GM18502 (cell line): ENCODE measurements around the gene PCDHGB2.
"Not testable (repeated sequence)": the region's sequence is repeated elsewhere in the genome, so short reads cannot be mapped to it uniquely, and the experiment has no call there.

Experiments used
- ATAC-seq: cut with Tn5 transposase; IDR thresholded peaks from one replicate; pipeline ENCODE4 v1.9.1; 2021; ENCODE audit warnings: mild to moderate bottlenecking; ENCODE audit not compliant: unreplicated experiment, poor library complexity

The PCDHGB2 gene

DNA sequence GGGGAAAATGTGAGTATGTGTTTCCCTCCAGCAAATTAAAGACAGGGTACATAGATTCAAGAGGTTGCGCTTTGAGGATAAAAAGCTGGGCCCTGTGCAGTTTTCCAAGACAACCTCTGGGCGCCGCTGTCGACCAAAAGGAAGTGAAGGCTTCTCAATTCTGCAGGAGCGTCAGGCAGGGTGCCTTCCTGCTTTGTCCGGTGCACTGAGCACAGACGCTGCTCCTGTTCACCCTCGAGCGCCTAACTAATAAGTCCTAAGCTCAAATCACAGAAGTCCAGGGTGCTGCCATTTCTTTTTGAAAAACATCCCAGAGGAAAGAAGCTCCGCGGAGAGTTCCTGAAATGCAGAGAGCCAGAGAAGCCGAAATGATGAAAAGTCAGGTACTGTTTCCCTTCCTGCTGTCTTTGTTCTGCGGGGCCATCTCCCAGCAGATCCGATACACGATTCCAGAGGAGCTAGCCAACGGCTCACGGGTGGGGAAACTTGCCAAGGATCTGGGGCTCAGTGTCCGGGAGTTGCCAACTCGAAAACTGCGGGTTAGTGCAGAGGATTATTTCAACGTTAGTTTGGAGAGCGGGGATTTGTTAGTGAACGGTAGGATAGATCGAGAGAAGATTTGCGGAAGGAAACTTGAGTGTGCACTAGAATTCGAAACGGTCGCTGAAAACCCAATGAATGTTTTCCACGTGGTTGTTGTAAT is 9.7 kb upstream of the PCDHGB2 start, which contains the start of gene PCDHGB1:
Gene PCDHGB1 (plus strand): TSS at position 183 of the 703 bp plus-strand sequence. CDS start 162 bp downstream, at position 345.
- no peak for ATAC-seq

DNA sequence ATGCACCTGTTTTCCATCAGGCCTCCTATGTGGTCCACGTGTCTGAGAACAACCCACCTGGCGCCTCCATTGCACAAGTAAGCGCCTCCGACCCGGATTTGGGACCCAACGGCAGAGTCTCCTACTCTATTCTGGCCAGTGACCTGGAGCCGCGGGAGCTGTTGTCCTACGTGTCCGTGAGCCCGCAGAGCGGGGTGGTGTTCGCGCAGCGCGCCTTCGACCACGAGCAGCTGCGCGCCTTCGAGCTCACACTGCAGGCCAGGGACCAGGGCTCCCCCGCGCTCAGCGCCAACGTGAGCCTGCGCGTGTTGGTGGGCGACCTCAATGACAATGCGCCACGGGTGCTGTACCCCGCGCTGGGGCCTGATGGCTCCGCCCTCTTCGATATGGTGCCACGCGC is 8.2 kb upstream of the PCDHGB2 start:
- no peak for ATAC-seq

DNA sequence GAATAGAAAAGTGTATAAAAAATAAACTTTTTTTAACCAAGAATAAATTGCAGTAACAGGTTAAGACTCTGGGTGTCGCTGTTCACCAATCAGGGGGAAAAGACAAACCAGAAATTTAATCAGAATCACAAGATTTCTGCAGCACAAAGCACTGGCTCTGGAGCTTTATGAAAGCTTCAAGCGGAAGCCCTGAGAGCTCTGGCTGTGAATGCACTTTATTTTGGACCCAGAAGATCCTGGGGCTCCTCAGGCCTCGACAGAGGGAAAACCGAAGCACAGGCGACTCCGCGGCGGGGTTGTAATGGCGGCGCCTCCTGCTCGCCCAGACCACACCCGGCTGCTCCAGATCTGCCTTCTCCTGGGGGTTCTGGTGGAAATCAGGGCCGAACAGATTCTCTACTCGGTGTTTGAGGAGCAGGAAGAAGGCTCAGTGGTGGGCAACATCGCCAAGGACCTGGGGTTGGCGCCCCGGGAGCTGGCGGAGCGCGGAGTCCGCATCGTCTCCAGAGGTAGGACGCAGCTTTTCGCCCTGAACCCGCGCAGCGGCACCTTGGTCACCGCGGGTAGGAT is 4.8 kb upstream of the PCDHGB2 start, which contains the start of gene PCDHGA4:
Gene PCDHGA4 (plus strand): TSS at position 122 of the 570 bp plus-strand sequence. CDS start 87 bp downstream, at position 209.
- no peak for ATAC-seq

DNA sequence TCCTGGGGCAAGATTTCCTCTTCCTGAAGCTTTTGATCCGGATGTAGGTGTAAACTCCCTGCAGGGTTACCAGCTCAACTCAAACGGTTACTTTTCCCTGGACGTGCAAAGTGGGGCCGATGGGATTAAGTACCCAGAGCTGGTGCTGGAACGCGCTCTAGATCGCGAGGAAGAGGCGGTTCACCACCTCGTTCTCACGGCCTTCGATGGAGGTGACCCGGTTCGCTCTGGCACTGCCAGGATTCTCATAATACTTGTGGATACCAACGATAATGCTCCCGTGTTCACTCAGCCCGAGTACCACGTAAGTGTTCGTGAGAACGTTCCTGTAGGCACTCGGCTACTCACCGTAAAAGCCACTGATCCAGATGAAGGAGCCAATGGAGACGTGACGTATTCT is 4.2 kb upstream of the PCDHGB2 start:
- ATAC-seq, result no peak

DNA sequence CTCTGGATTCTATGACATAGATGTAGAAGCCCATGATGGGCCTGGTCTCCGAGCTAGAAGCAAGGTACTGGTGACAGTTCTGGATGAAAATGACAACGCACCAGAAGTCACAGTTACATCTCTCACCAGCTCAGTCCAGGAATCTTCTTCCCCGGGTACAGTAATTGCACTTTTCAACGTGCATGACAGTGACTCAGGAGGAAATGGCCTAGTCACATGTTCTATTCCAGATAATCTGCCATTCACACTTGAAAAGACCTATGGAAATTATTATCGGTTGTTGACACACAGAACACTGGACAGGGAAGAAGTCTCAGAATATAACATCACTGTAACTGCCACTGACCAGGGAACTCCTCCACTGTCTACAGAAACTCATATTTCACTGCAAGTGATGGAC is 3.7 kb upstream of the PCDHGB2 start:
- ATAC-seq, result no peak

DNA sequence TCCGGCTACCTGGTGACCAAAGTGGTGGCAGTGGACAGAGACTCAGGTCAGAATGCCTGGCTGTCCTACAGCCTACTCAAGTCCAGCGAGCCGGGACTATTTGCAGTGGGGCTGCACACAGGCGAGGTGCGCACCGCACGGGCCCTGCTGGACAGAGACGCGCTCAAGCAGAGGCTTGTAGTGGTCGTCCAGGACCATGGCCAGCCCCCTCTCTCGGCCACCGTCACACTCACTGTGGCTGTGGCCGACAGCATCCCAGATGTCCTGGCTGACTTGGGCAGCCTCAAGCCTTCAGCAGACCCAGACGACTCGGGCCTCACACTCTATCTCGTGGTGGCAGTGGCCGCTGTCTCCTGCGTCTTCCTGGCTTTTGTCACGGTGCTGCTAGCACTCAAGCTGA is 2.8 kb upstream of the PCDHGB2 start:
- no peak for ATAC-seq

DNA sequence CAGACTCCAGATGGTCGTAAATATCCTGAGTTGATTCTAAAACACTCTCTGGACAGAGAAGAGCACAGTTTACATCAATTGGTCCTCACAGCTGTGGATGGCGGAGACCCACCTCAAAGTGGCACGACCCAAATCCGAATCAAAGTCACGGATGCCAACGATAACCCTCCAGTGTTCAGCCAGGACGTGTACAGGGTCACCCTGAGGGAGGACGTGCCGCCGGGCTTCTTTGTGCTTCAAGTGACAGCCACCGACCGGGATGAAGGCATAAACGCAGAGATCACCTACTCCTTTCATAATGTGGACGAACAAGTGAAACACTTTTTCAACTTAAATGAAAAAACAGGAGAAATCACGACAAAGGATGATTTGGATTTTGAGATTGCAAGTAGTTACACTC is 891 bp downstream of the PCDHGB2 start:
- no peak for ATAC-seq

DNA sequence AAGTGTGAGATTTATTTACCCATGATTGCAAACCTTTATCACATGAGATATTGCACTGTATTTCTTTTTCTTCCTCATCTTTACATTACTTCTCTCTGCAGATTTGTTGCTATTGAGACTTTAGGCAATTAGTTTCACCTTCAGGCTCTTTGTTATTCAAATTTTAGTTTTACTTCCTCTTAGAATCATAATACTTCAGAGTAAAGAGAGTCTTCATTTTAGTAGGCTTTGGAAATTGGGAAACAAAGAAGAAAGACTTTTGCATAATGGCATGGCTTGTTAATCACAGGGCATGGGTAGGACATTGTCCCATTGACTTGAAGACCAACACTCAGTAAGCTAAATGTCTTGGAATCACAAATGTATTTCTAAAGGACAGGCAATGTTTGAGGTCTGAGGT is 2.9 kb downstream of the PCDHGB2 start:
- no peak for ATAC-seq

DNA sequence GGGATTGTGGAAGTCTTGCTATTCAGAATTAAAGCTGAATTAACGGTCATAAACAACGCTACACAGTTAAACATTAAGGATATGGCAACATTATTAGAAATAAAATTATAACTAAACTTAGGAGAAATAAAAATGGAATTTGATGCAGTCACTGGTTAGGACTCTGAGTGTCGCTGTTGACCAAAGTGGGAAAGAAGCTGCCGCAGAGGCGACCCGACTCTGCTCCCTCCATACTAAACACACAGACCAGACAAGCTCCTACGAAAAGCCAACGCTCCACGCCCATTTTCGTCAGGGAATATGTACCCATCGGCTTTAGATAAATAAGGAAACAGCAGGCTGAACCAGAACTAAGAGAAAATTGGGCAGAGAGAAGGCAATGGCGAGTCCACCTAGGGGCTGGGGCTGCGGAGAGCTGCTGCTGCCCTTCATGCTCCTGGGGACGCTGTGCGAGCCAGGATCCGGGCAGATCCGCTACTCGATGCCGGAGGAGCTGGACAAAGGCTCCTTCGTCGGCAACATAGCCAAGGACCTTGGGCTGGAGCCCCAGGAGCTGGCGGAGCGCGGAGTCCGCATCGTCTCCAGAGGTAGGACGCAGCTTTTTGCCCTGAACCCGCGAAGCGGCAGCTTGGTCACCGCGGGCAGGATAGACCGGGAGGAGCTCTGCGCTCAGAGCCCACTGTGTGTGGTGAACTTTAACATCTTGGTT is 4.3 kb downstream of the PCDHGB2 start, which contains the start of gene PCDHGA5:
Gene PCDHGA5 (plus strand): TSS at position 211 of the 709 bp plus-strand sequence. CDS start 169 bp downstream, at position 380.
- ATAC-seq, result no peak

DNA sequence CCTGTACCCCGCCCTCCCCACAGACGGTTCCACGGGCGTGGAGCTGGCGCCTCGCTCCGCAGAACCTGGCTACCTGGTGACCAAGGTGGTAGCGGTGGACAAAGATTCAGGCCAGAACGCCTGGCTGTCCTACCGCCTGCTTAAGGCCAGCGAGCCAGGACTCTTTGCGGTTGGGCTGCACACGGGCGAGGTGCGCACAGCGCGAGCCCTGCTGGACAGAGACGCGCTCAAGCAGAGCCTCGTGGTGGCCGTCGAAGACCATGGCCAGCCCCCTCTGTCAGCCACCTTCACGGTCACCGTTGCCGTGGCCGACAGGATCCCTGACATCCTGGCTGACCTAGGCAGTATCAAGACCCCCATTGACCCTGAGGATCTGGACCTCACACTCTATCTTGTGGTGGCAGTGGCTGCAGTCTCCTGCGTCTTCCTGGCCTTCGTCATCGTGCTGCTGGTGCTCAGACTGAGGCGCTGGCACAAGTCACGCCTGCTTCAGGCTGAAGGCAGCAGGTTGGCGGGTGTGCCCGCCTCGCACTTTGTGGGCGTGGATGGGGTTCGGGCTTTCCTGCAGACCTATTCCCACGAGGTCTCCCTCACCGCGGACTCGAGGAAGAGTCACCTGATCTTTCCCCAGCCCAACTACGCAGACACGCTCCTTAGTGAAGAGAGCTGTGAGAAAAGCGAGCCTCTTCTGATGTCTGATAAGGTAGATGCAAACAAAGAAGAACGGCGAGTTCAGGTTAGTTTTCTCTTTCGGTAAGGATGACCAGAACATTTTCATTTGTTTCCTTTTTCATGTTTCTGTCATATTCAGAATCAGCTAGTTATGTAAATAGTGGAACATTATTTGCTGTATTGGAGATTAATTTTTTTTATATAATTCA is 6.5 kb downstream of the PCDHGB2 start:
- no peak for ATAC-seq

DNA sequence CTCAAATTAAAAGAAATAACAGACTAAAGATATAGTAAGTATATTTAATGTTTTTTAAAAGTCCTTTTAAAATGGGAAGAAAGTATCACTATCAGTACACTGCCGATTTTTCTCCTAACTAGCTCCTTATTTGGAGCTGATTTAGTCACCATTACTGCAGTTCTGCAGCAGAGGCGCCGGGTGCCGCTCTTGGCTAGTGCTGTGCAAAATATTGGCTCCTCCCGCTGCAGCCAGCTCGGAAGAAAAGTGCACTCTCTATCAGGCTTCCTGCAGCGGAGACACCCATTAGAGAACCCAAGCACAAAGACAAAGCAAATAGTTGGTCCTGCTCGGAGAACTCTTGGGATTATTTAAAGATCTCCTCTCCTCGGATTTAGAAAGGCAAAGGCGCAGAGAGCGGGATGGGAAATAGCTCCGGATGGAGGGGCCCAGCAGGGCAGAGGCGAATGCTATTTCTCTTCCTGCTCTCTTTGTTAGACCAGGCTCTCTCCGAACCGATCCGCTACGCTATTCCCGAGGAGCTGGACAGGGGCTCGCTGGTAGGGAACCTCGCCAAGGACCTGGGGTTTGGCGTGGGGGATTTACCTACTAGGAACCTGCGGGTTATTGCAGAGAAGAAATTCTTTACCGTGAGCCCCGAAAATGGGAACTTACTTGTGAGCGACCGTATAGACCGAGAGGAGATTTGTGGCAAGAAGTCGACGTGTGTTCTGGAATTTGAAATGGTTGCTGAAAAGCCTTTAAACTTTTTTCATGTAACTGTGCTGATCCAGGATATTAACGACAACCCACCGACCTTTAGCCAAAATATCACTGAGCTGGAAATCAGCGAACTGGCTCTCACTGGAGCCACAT is 10.4 kb downstream of the PCDHGB2 start, which contains the start of gene PCDHGB3:
Gene PCDHGB3 (plus strand): TSS at position 249 of the 855 bp plus-strand sequence. CDS start 153 bp downstream, at position 402.
- peak; percentile 61 for ATAC-seq

DNA sequence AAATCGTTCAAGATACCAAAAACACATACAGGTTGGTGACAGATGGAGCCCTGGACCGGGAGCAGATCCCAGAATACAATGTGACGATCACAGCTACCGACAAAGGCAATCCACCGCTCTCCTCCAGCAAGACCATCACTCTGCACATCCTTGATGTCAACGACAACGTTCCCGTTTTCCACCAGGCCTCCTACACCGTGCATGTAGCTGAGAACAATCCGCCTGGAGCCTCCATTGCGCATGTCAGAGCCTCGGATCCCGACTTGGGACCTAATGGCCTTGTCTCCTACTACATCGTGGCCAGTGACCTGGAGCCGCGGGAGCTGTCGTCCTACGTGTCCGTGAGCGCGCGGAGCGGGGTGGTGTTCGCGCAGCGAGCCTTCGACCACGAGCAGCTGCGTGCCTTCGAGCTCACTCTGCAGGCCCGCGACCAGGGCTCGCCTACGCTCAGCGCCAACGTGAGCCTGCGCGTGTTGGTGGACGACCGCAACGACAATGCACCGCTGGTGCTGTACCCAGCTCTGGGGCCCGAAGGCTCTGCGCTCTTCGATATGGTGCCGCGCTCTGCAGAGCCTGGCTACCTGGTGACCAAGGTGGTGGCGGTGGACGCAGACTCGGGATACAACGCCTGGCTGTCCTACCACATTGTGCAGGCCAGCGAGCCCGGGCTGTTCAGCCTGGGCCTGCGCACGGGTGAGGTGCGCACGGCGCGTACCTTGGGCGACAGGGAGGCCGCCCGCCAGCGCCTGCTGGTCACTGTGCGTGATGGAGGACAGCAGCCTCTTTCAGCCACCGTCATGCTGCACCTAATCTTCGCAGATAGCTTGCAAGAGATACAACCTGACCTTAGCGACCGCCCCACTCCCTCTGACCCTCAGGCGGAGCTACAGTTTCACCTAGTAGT is 12.0 kb downstream of the PCDHGB2 start:
- ATAC-seq, result no peak

DNA sequence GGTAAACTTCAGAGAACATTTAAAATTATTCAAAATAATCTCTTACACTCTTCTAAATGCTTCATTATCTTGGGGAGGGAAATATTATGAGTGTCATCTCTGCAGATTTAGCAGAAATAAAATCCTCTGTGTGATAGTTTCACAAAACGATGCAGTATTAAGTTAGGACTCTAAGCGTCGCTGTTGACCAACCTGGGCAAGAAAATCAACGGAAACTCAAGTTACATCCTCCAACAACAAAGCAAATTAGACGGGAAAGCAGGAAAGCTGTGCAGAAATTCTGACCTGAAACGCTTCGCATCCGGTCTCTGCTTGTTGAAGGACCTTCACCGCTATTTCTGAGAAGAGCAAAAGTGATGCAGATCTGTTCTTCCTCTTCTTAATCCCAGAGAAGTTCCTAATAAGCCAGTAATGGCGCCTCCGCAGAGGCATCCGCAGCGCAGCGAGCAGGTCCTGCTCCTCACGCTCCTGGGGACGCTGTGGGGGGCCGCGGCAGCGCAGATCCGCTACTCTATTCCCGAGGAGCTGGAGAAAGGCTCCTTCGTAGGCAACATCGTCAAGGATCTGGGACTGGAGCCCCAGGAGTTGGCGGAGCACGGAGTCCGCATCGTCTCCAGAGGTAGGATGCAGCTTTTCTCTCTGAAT is 14.0 kb downstream of the PCDHGB2 start, which contains the start of gene PCDHGA6:
Gene PCDHGA6 (plus strand): TSS at position 219 of the 645 bp plus-strand sequence. CDS start 193 bp downstream, at position 412.
- no peak for ATAC-seq

DNA sequence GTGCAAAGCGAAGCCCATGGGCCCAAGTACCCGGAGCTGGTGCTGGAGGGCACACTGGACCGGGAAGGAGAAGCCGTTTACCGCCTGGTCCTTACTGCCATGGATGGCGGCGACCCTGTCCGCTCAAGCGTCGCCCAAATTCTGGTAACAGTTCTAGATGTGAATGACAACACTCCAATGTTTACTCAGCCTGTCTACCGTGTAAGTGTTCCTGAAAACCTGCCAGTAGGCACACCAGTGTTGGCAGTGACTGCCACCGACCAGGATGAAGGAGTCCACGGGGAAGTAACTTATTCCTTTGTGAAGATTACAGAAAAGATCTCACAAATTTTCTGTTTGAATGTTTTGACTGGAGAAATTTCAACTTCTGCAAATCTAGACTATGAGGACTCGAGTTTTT is 14.8 kb downstream of the PCDHGB2 start:
- ATAC-seq, result no peak

DNA sequence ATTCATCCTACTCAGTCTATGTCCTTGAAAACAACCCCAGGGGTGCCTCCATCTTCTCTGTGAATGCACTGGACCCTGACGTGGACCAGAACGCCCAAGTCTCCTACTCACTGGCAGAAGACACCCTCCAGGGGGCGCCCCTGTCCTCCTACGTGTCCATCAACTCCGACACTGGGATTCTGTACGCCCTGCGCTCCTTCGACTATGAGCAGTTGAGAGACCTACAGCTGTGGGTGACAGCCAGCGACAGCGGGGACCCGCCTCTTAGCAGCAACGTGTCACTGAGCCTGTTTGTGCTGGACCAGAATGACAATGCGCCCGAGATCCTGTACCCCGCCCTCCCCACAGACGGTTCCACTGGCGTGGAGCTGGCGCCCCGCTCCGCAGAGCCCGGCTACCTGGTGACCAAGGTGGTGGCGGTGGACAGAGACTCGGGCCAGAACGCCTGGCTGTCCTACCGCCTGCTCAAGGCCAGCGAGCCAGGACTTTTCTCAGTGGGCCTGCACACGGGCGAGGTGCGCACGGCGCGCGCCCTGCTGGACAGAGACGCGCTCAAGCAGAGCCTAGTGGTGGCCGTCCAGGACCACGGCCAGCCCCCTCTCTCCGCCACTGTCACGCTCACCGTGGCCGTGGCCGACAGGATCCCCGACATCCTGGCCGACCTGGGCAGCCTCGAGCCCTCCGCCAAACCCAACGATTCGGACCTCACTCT is 15.8 kb downstream of the PCDHGB2 start:
- ATAC-seq, result not testable (repeated sequence)

DNA sequence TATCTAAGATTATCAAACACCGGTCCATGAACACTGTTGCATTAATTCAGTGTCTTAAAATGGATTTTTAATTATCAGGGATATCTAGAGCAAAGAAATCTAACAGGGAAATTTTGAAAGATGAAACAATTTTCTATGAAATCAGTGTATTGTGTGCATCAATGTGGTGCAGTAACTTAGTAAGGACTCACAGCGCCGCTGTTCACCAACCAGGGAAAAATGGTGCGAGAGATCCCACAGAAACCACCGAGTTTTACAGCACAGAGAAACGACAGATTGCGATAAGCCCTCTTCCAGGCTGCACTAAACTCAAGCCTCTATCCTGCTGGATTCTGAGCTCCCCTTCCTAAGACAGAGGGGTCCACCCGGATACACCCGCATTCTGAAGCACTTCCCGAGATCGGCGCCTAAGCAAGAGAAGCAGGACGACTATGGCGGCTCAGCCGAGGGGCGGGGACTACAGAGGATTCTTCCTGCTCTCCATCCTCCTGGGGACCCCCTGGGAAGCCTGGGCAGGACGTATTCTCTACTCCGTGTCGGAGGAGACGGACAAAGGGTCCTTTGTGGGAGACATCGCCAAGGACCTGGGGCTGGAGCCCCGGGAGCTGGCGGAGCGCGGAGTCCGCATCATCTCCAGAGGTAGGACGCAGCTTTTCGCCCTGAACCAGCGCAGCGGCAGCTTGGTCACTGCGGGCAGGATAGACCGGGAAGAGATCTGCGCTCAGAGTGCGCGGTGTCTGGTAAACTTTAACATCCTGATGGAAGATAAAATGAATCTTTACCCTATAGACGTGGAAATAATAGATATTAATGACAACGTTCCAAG is 22.9 kb downstream of the PCDHGB2 start, which contains the start of gene PCDHGA7:
Gene PCDHGA7 (plus strand): TSS at position 274 of the 826 bp plus-strand sequence. CDS start 158 bp downstream, at position 432.
- no peak for ATAC-seq
